Erythroblast (primary cell): ENCODE results near the gene ESPL1.

Source experiments
- GATA1 ChIP-seq: IDR thresholded peaks from 2 replicates; pipeline ENCODE4 v1.6.1; 2011; ENCODE audit warnings: low read depth, mild to moderate bottlenecking, control low read depth, low read length, moderate library complexity
- POLR2A ChIP-seq: IDR thresholded peaks from 2 replicates; pipeline ENCODE4 v1.6.1; 2011; ENCODE audit warnings: mild to moderate bottlenecking, low read length

- peak; percentile 70 for TF ChIP-seq POLR2A
- TF ChIP-seq GATA1 = no peak
These were observed at the start of gene ESPL1 for GRCh38 chr12:53267999-53268629.
